Neuronal stem cell (in vitro differentiated cells): ENCODE data around the gene PTPN21.

Experiments used
- DNase-seq: peaks from one replicate; pipeline ENCODE4 v3.0.0-alpha.2; 2013; ENCODE audit warnings: low spot score
- H2AFZ ChIP-seq: one replicate; pipeline ENCODE4 v1.6.1; 2013; ENCODE audit warnings: mild to moderate bottlenecking, low read length, inconsistent platforms
- H2AK5ac ChIP-seq: 2 replicates; pipeline ENCODE4 v1.6.1; 2013; ENCODE audit warnings: low read depth, mild to moderate bottlenecking, inconsistent platforms, low read length, moderate library complexity, mixed read lengths
- H2BK120ac ChIP-seq: 2 replicates; pipeline ENCODE4 v1.6.1; 2013; ENCODE audit warnings: low read depth, mild to moderate bottlenecking, inconsistent platforms, low read length, moderate library complexity, mixed read lengths
- H2BK12ac ChIP-seq: one replicate; pipeline ENCODE4 v1.6.1; 2013; ENCODE audit warnings: low read length, inconsistent platforms
- H2BK15ac ChIP-seq: 2 replicates; pipeline ENCODE4 v1.6.1; 2013; ENCODE audit warnings: mild to moderate bottlenecking, low read length, inconsistent platforms, mixed read lengths
- H2BK5ac ChIP-seq: one replicate; pipeline ENCODE4 v1.6.1; 2013; ENCODE audit warnings: inconsistent platforms, mild to moderate bottlenecking, low read length, moderate library complexity
- H3K14ac ChIP-seq: one replicate; pipeline ENCODE4 v1.6.1; 2013; ENCODE audit warnings: low read length, inconsistent platforms
- H3K18ac ChIP-seq: 2 replicates; pipeline ENCODE4 v1.6.1; 2013; ENCODE audit warnings: low read length, inconsistent platforms
- H3K23ac ChIP-seq: 2 replicates; pipeline ENCODE4 v1.6.1; 2013; ENCODE audit warnings: low read depth, mild to moderate bottlenecking, mixed read lengths, low read length, inconsistent platforms; ENCODE audit not compliant: poor library complexity
- H3K27ac ChIP-seq: replicated peaks from 3 replicates; pipeline ENCODE4 v1.5.1; 2013; ENCODE audit warnings: low read length, inconsistent platforms
- H3K27me3 ChIP-seq, 3 experiments: 2 replicates each; pipeline ENCODE4 v1.6.1; 2013; ENCODE audit warnings: low read length in 3 of 3, mild to moderate bottlenecking in 2 of 3, inconsistent platforms in 1 of 3, low read depth in 1 of 3, mixed read lengths in 1 of 3, moderate library complexity in 1 of 3; ENCODE audit not compliant: control insufficient read depth in 3 of 3, insufficient read depth in 3 of 3
- H3K36me3 ChIP-seq, 2 donors: replicated peaks in 1 of 2; 2 replicates each; pipeline ENCODE4 v1.6.1; 2013; ENCODE audit warnings: low read length in 2 of 2; ENCODE audit not compliant: control insufficient read depth in 2 of 2, insufficient read depth in 2 of 2
- H3K4ac ChIP-seq: 2 replicates; pipeline ENCODE4 v1.6.1; 2013; ENCODE audit warnings: inconsistent platforms, mild to moderate bottlenecking, low read length, moderate library complexity
- H3K4me1 ChIP-seq, 2 donors: 1 replicate in 1 of 2; 2 replicates in 1 of 2; pipeline ENCODE4 v1.6.1; 2013; ENCODE audit warnings: low read length in 2 of 2, low read depth in 1 of 2; ENCODE audit not compliant: control insufficient read depth in 2 of 2, insufficient read depth in 1 of 2
- H3K4me2 ChIP-seq: one replicate; pipeline ENCODE4 v1.6.1; 2013; ENCODE audit warnings: mild to moderate bottlenecking, low read length, inconsistent platforms; ENCODE audit not compliant: insufficient read depth, poor library complexity, severe bottlenecking
- H3K4me3 ChIP-seq, 2 donors: 2 replicates each; pipeline ENCODE4 v1.5.1; 2013; ENCODE audit warnings: low read length in 2 of 2, mild to moderate bottlenecking in 2 of 2, inconsistent platforms in 1 of 2, moderate library complexity in 1 of 2
- H3K79me1 ChIP-seq: one replicate; pipeline ENCODE4 v1.6.1; 2013; ENCODE audit warnings: low read depth, mild to moderate bottlenecking, inconsistent platforms, low read length, moderate library complexity
- H3K9ac ChIP-seq: one replicate; pipeline ENCODE4 v1.6.1; 2013; ENCODE audit warnings: mild to moderate bottlenecking, low read depth, low read length, inconsistent platforms; ENCODE audit not compliant: poor library complexity
- H3K9me3 ChIP-seq, 2 donors: replicated peaks in 1 of 2; 2 replicates each; pipeline versions ENCODE3 to v1.6.1; 2013; ENCODE audit warnings: low read length in 2 of 2, mild to moderate bottlenecking in 2 of 2, inconsistent platforms in 1 of 2, low read depth in 1 of 2, mixed read lengths in 1 of 2, moderate library complexity in 1 of 2; ENCODE audit not compliant: control insufficient read depth in 2 of 2, insufficient read depth in 1 of 2
- H4K8ac ChIP-seq: one replicate; pipeline ENCODE4 v1.6.1; 2013; ENCODE audit warnings: low read depth, mild to moderate bottlenecking, inconsistent platforms, low read length, moderate library complexity
- H4K91ac ChIP-seq: one replicate; pipeline ENCODE4 v1.6.1; 2013; ENCODE audit warnings: low read length, low read depth, mild to moderate bottlenecking, inconsistent platforms; ENCODE audit not compliant: poor library complexity
- WGBS, 2 donors: extraction: QIAGEN DNeasy Blood & Tissue Kit; methylation state at CpG; one replicate each; pipeline ENCODE4 v1.1.7; 2013; ENCODE audit warnings: missing lambda C conversion rate in 2 of 2, mixed read lengths in 1 of 2; ENCODE audit not compliant: insufficient read length in 2 of 2, insufficient replicate concordance in 1 of 2; ENCODE audit errors: extremely low coverage in 2 of 2; 5-methylcytosine and 5-hydroxymethylcytosine counted together

Gene PTPN21

DNA sequence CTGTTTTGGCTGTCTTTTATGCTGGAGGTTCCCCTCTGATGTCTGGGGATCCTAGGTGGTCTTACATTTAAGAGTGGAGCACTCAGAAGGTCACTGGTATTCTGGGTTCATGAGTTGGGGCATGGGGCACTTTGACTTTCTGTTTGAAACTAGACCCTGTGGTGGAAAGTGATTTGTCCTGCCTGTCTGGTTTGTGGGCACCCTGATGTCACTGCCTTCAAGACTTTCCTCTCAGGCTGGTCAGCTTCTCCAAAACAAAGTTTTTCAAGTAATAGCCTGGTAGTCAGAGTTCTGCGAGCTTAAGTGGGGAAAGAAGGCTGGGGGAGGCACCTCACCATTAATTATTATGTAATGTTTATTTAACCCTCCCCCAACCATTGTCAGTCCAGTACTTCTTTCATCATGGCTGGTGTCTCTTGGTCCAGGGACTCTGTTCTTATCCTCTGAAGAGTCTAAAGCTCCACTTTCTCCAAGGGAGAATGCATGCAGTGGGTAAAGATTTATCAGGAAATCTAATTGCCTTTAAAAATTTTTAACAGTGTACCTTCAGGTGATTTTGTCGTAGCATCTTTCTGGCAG is 43.4 kb upstream of the PTPN21 start:
- Histone ChIP-seq H2BK15ac (no peak overlapping the region), H2AFZ (no peak overlapping the region), H2BK120ac (no peak overlapping the region), H3K4me1 (no peaks in the 10 kb centered on the region), H3K14ac (no peak overlapping the region), H3K79me1 (no peaks in the 10 kb centered on the region), H3K4me2 (no peak overlapping the region), H3K36me3 (peaks cover 35 to 100% of the 10 kb centered on the region in 2 donors), H3K9me3 (no peaks in the 10 kb centered on the region), H3K4ac (no peak overlapping the region), H2BK12ac (no peak overlapping the region), H4K91ac (no peak overlapping the region), H3K27me3 (no peaks in the 10 kb centered on the region), H2BK5ac (no peak overlapping the region), H3K9ac (no peak overlapping the region), H3K27ac (no peak overlapping the region), H2AK5ac (no peak overlapping the region), H3K4me3 (no peak overlapping the region), H3K18ac (no peak overlapping the region), H4K8ac (no peak overlapping the region), H3K23ac (no peak overlapping the region)
- DNase-seq, result no peak
- no CpG with 5 or more reads among the region's 2 CpGs for WGBS, 2 donors

DNA sequence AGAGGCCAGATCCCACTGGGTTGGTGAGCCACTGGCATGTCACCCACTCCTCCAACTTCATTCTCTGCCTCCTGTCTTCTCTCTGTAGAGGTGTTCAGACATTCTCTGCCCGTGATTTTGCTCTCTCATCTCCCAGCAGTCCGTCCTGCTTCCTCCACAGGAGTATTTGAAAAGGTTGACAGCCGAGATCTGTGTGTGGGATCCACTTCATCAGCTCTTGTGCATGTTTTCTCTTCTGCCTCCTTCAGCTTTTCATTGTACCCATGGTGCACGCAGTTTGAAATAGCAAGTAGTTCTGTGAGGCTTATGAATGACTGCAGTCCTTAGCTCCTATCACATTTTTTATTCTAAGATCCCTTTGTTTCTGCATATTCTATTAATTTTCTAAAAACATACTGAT is 42.8 kb upstream of the PTPN21 start:
- no peak for DNase-seq
- Histone ChIP-seq H2BK15ac (no peak overlapping the region), H3K27me3 (no peaks in the 10 kb centered on the region), H2BK120ac (no peak overlapping the region), H3K4me2 (no peak overlapping the region), H3K4ac (no peak overlapping the region), H2BK12ac (no peak overlapping the region), H3K9me3 (no peaks in the 10 kb centered on the region), H4K91ac (no peak overlapping the region), H3K23ac (no peak overlapping the region), H3K4me1 (no peaks in the 10 kb centered on the region), H3K9ac (no peak overlapping the region), H2AFZ (no peak overlapping the region), H3K4me3 (no peak overlapping the region), H3K79me1 (no peaks in the 10 kb centered on the region), H2BK5ac (no peak overlapping the region), H3K18ac (no peak overlapping the region), H3K14ac (no peak overlapping the region), H3K27ac (no peak overlapping the region), H4K8ac (no peak overlapping the region), H2AK5ac (no peak overlapping the region), H3K36me3 (peaks cover 32 to 100% of the 10 kb centered on the region in 2 donors)
- no CpG with 5 or more reads among the region's 4 CpGs for WGBS, 2 donors

DNA sequence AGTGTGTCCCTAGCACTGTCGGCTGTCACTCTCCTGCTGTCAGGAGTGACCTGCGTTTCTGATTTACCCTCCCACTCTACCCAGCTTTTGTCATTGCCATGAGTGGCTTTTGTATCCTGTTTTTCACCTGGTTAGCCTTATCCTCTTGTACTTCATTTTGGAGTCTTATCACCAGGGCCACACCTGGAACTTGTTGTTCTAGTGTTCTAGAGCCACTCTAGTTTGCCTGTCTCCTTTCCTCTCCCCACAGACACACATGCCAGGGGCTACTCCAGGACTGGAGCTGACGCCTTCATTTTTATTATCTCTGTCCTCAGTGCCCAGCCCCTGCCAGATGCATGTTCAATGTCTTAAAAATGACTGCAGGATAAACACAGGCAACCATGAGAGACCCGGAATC is 42.2 kb upstream of the PTPN21 start:
- Histone ChIP-seq H3K4me1 (no peaks in the 10 kb centered on the region), H4K8ac (no peak overlapping the region), H3K27me3 (no peaks in the 10 kb centered on the region), H3K14ac (no peak overlapping the region), H2AK5ac (no peak overlapping the region), H3K27ac (no peak overlapping the region), H2BK5ac (no peak overlapping the region), H3K23ac (no peak overlapping the region), H3K18ac (no peak overlapping the region), H3K9me3 (no peaks in the 10 kb centered on the region), H2BK15ac (no peak overlapping the region), H3K4me2 (no peak overlapping the region), H3K36me3 (peaks cover 28 to 98% of the 10 kb centered on the region in 2 donors), H3K9ac (no peak overlapping the region), H2BK12ac (no peak overlapping the region), H3K4me3 (no peak overlapping the region), H2AFZ (no peak overlapping the region), H3K79me1 (no peaks in the 10 kb centered on the region), H3K4ac (no peak overlapping the region), H2BK120ac (no peak overlapping the region), H4K91ac (no peak overlapping the region)
- no peak for DNase-seq
- WGBS, 2 donors, result no CpG with 5 or more reads among the region's 4 CpGs

DNA sequence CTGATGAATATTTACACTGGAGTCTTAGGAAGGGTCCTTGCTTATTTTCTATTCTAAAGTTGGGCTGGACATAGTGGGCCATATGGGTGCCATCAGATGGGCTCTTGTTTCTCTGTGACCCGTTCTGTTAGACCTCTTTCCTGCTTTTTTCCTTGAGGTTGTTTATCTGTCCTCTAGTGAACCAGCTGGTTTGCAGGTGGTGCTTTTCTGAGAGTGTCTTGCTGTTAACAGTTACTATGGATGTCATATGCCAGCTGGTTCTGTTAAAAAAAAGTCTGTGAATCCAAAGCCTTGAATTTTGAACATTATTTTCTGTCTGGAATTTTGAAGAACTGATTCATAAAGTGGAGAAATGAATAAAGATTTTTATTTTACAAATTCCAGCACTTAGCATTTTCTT is 37.2 kb upstream of the PTPN21 start:
- Histone ChIP-seq H3K27ac (no peak overlapping the region), H3K4me2 (no peak overlapping the region), H2AFZ (no peak overlapping the region), H2BK5ac (no peak overlapping the region), H3K14ac (no peak overlapping the region), H3K23ac (no peak overlapping the region), H3K4ac (no peak overlapping the region), H4K8ac (no peak overlapping the region), H3K18ac (no peak overlapping the region), H3K4me1 (no peaks in the 10 kb centered on the region), H3K27me3 (no peaks in the 10 kb centered on the region), H2BK12ac (no peak overlapping the region), H2BK120ac (no peak overlapping the region), H3K79me1 (no peaks in the 10 kb centered on the region), H3K4me3 (no peak overlapping the region), H3K36me3 (peaks cover 11 to 98% of the 10 kb centered on the region in 2 donors), H2AK5ac (no peak overlapping the region), H3K9ac (no peak overlapping the region), H4K91ac (no peak overlapping the region), H2BK15ac (no peak overlapping the region), H3K9me3 (no peaks in the 10 kb centered on the region)
- WGBS, 2 donors, result no CpG with 5 or more reads among the region's 1 CpG
- DNase-seq, result no peak
